Epithelial cell of prostate (primary cell): ENCODE data around the gene TBRG1.

Experiments used
- DNase-seq: peaks from one replicate; pipeline ENCODE4 v3.0.0-alpha.2; 2011; ENCODE audit warnings: low read depth, low spot score
- H3K27ac ChIP-seq: fragments of 450-650 bp; 2 replicates; pipeline ENCODE4 v1.5.1; 2017; ENCODE audit warnings: mild to moderate bottlenecking

Gene TBRG1

GRCh38 chr11:124612045-124612444 lies 10.6 kb upstream of the TBRG1 start:
- no peak for DNase-seq
- H3K27ac ChIP-seq = no peak overlapping the region

DNA sequence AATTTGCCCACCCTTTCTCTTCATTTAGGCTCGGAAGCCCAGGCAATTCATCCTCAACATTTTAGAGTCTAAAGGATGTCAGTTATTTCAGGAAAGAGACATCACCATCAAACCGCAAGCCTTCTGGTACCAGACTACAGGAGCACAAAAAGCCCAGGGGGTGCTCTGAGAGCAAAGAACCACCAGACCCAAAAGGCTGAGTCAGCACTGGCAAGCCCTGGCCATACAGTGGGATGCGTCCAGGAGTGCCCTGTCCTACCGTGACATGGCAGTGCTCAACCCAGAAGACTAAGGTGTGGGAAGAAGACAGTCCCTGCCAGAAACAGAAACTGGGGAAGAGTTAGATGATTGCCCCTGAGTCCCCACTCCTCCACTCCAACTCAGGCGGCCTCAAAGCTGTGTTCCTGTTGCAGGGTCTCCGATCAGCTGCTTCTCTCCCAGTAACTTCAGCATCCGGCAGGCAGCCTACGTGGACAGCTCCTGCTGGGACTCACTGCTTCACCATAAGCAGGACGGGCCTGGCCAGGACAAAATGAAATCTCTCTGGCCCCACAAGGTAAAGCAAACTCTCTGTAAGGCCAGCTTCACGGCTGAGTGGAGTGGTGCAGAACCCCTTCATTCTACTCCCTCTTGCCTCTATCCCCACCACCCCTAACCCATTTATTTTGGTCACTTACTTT lies 10.0 kb upstream of the TBRG1 start:
- no peak overlapping the region for H3K27ac ChIP-seq
- no peak for DNase-seq

DNA sequence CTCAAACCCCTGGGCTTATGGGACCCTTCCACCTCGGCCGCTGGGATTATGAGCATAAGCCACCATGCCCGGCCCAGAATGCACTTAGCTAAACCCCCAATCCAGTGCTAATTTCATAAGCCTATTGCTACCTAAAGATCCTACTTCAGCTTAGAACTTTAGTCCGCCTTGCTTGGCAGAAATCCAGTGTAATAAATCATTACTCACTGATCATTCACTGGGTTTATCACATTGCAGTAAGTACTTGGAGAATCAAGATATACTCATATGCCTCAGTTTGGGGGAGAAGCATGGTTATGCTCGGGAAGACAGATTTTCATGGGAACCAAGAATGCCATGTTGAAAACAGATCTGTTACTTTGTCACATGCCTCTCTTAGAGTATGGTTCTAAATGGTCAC lies 3.8 kb upstream of the TBRG1 start:
- DNase-seq = no peak
- no peak overlapping the region for H3K27ac ChIP-seq

- no peak for DNase-seq
- peak overlapping the region; percentile 88 for H3K27ac ChIP-seq
Observed at GRCh38 chr11:124623861-124624525, 1.3 kb downstream of the TBRG1 start.

DNA sequence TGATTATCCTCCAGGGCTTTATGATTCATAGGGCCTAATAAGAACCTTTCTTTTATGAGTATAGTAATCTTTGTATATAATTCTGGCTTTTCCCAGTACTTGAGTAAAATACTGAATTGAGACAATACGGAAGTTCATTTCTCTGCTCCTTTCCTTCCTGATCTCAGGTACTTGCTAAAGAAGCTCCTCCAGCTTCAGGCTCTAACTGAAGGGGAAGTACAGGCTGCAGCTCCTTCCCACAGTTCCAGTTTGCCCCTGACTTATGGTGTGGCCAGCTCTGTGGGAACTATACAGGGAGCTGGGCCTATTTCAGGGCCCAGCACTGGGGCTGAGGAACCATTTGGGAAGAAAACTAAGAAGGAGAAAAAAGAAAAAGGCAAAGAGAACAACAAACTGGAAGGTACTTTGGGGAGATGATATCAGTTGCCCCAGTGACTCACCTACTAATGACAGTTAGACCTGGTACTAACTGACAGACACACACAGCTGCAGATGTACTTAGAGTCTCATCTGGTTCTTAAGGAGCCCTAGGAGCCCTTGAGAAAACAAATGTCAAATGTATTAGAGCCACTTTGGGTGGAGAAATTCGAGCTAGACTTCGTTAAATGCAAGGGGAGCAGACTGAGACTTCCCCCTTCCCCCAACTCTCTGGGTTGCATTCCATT lies 3.0 kb downstream of the TBRG1 start:
- no peak overlapping the region for H3K27ac ChIP-seq
- no peak for DNase-seq

DNA sequence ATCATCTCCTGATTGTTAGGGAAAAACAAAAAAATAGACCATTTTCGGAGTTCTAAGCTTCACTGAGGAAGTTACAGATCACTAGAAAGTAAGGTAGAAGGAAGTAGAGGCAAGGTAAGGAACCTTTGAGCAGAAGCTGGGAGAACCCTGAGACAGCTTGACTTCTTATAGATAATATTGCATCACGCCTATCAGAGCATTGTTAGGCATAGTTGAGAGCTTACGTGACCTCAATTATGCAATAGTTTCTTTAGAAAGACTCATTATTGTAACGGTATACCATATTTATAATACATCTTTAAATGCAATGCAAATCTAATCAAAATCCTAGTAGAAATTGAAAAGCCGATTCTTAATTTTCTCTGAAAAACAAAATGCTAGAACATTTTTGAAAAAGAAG lies 4.9 kb downstream of the TBRG1 start:
- no peak for DNase-seq

GRCh38 chr11:124629961-124630360 lies 7.3 kb downstream of the TBRG1 start:
- no peak overlapping the region for H3K27ac ChIP-seq

More for the DNA sequence above, 4.9 kb downstream of the TBRG1 start:
- no peak overlapping the region for H3K27ac ChIP-seq

DNA sequence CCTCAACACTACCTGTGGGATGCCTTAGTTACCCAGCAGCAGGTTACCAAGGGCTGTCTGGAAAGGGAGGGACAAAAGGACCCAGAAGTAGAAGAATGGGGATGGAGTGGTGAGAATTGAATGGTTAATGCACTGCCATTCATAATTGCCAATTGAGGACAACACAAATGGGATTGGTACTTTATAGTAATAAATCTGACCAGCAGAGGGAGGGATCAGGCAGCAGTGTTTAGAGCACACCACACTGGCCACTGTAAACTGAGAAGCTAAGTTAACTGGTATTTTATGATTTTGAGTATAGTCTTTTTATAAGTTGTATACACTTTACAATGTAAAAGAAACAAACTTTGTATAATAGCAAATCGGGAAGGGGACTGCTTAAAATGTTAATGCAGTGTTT lies 10.7 kb downstream of the TBRG1 start:
- DNase-seq = no peak
- H3K27ac ChIP-seq = no peak overlapping the region

More at GRCh38 chr11:124629961-124630360, 7.3 kb downstream of the TBRG1 start:
- DNase-seq = no peak

DNA sequence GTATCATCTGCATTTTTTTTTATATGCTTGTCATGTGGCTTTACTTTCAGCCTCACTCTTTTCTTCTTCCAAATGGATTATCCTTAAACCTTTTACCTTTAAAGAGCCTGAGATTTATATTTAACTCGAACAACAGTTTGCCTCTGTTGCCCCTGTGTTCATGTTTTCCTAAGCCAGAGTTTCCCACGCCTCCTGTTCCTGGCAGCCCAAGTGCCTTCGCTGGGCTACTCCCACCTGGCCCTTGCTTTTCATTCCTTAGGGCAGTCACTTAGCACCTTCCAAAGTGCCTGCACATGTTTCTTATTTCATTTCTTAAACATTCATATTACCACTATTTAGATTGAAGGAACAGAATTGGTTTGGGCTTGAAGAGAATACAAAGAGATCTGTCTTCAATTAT lies 13.3 kb downstream of the TBRG1 start:
- H3K27ac ChIP-seq = no peak overlapping the region
- no peak for DNase-seq

DNA sequence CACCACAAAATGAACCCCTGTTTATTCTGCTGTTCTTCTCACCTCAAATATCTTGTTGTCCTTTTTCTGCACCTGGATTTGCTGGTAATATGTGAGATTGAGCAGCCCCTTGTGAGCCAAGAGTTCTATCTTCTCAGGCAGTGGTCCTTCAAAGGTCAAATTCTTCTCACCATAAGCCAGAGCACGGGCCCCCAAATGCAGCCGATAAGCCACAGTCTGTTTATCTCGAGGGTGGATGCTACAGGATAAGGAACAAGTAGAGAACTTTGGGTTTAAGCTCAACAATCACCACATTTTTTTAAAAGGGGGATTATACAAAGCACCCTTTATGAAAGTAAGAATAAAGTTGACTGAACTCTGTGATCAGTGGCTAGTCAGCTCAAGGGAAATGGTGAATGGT lies 15.8 kb downstream of the TBRG1 start:
- no peak overlapping the region for H3K27ac ChIP-seq

DNA sequence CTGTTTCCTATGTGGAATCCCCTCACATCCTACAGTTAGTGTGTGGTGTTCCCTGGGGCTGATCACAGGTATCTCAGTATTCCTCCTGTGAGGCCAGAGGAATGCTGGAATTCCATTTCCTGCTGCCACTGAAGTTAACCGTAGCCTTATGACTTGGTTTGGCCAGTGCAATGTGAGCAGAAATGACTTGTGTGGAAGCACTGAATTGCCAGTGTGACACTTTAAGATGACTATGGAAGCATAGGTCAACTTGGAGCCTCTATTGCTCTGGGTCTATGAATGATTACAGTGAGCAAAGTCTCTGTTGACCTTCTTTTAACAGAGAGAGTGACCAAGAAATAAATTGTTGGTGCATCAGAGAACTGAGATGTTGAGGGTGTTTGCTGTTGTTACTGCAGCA lies 16.5 kb downstream of the TBRG1 start:
- DNase-seq = no peak
- no peak overlapping the region for H3K27ac ChIP-seq

More for the DNA sequence above, 15.8 kb downstream of the TBRG1 start:
- DNase-seq = no peak

- H3K27ac ChIP-seq = no peak overlapping the region
- no peak for DNase-seq
Observed at GRCh38 chr11:124640666-124641065, 18.0 kb downstream of the TBRG1 start.

DNA sequence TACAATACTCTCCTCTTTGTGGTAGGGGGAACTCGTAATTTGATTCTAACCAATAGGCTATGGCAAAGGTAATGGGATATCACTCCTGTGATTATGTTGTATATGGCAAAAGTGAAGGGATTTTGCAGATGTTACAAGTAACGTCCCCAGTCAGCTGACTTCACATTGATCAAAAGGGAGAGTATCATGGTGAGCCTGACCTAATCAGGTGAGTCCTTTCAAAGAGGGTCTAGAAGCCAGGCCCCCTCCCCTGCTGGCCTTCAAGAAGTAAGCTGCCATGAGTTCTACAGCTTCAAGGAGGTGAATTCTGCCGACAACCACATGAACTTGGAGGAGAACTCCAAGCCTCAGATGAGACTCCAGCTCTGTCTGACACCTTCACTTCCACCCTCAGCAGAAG lies 20.0 kb downstream of the TBRG1 start:
- H3K27ac ChIP-seq = no peak overlapping the region
- DNase-seq = no peak

GRCh38 chr11:124643042-124643604 lies 20.5 kb downstream of the TBRG1 start:
- peak overlapping the region; percentile 41 for H3K27ac ChIP-seq
- no peak for DNase-seq

DNA sequence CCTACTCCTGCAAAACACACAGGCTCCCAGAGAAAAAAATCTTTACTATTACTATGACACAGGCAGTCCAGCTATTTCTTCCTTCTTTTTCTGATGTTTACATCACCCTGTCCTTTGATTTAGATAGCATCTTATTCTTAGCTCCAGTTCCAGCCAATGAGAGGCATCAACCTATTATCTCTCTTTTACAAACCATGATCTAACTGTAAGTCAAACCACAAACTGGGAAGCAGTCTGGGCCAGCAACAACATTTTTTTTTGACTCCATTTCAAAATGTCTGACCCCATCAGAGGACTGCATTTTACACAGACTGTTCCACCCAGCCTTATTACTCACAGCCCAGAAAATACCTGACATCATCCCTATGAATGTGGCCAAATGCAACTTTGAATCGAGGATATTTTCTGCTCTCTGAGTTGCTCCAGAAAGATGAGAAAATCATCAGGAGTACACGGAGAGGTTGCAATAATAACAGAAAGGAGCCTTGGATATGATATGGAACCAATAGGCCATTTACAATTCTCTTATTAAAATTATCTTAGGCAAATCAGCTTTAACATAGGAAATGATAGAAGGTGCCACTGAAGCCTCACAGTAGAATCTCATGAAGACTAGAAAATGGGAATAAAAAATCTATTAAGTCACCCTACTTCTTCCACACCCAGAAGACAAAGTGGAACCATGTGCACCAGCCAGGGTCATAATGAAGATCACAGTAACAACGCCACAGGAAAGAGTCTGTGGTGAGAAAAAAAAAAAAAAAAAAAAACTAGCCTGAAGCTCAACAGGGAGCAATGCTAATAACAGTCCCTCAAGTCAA lies 21.2 kb downstream of the TBRG1 start:
- peak; percentile 36 for DNase-seq

DNA sequence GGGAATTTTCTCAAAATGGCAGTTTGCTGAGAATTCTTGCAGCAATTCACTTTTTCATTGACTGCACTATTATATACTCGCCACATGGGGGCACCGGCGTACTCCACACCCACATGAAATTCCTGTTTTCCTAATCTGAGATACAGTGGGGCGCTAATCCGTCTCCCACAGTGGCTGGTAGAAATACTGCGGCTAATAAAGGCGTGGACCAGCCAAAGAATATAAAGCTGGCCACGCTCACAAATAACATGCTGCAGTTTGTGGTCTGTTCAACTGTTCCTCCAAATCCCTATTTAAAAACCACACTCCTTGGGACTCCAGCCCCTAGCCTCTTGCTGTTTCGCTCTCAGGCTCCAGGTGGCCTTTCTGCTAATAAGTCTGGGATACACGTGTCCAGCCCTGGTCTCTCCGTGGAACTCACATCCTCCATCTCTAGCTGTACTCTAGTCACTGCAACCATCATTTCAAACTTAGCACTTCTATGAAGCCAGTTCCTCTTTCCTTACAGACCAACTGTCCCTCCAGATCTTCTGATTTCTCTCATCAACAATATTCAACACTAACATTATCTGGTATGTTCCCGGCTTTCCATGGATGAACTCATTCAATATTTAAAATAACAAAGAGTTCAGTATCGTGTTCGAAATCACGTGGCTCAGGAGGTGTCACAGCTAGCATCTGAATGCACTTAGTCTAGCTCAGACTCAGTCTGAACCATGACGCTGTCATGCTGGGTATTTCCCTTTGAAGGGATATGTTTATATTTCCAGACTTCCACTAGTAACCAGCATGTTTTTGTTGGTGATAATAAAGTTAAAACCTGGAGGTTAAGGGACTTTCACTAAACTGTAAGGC lies 22.0 kb downstream of the TBRG1 start:
- no peak overlapping the region for H3K27ac ChIP-seq
- no peak for DNase-seq

More for the DNA sequence above, 21.2 kb downstream of the TBRG1 start:
- H3K27ac ChIP-seq = peak overlapping the region; percentile 41

- no peak overlapping the region for H3K27ac ChIP-seq
- no peak for DNase-seq
Observed at GRCh38 chr11:124646148-124646547, 23.5 kb downstream of the TBRG1 start.

- H3K27ac ChIP-seq = no peak overlapping the region
- DNase-seq = no peak
Observed at GRCh38 chr11:124648610-124649009, 25.9 kb downstream of the TBRG1 start.
